ENCODE results near the gene PER1.

PER1 gene

DNA sequence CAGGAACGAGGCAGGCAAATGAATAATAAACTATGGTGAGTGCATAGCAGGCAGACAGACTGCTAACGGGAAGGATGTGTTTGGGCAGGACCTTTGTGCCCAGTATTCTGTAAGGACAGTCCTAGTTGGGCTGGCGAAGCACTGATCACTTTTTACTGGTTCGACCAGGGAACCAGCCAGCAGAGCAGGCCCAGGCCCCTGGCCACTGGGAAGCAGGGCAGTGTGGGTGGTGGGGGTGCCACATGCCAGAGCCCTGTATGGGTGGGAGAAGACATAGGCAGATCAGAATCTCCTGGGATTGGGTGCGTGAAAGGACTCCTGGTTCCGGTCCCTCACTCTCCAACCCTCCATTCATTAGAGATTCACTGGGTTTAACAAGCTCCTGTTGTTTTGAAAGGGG lies 14.5 kb upstream of the PER1 start:
- DNase-seq, result no peak

DNA sequence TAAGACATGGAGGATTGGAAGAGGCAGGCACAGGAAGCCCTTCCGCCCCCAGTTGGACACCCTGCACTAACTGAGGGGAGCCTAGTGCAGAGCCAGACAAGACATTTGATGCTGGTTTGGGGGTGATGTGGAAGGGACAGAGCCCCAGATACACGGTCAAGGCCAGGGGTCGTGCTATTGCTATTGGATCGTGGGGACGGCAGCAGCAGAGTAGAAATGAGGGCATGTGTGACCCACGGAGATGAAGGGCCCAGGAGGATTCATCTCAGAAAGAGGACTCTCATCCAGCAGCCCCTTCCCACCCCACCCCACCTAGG lies 12.6 kb upstream of the PER1 start:
- no peak for DNase-seq

DNA sequence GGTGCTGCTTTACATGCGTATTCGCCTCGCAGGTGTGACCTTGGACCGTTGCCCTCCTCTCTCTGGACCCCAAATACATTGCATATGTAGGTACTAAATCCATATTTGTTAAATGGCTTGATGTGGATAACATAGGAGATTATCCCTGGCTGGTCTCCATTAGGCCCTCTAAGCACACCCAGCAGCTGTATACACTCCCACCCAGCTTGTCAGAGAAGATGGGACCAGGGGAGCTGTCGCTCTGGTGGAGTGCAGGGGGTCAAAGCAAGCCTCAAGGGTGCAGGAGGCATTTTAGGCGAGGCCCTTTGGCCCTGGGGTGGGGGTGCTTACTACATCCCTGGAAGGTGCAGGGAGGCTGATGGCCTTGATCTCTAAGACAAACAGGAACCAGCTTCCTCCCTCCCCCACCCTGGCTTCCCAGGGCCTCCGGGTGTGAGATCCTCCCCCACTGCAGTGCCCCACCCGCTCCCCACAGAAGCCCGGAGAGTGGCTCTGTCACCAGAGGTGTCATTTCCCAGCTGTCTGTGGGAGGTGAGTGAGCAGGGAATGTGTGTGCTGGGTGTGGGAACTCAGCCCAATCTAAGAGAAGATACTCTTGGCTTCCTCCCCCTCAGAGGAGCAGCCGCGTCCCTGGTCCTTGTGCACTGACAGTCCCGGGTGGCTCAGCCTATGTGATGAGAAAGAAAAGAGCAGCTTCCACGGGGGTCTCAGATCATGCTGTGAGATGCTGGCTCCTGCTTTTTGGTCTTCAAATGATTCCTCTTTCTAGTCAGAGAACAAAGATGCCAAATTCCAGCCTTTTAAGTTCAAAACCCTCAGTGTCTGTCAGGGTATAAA lies 12.0 kb upstream of the PER1 start:
- peak; percentile 74 to 86 for DNase-seq

DNA sequence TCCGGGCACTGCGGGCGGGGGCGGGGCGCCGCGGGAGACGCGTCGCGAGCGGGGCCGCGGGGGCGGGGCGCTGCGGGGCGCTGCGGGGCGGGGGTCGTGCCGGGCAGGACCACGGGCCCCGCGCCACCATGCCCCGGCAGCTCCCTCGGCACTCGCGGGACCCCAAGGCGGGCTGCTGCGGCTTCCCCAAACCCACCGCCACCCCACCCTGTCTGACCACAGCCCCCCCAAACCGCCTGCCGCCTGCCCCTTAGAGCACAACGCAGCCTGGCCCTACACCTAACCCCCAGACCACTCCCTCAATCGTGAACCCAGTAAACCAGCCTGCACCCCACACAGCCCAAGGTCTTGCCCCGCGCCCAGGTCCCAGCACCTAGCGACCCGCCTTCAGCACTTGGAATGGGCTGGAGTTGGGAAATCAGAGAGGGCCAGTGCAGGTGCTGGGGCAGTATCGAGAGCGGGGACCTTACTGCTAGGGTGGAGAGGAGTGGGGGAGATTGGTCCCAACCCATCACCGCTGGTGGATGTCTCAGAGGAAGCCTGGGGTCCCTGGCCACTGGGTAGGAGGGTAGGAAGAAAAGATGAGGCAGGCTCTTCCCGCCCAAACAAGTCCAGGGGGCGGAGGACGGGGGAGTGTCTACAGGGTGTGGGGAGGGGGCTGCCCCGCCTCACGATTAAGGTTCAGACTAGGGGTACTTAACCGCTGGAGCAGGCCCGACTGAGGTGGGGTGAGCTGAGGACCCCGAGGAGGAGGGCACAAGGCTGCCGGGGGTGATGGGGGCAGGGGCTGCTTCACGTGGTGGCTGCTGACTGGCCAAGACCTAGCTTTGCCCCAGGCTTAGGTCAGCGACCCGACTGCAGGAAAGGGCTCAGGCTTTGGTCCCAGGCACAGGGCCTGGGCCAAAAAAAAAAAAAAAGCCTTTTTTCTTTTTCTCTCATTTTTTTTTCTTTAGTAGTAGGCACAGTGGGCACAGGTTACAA lies 11.1 kb upstream of the PER1 start:
- DNase-seq, result no peak

DNA sequence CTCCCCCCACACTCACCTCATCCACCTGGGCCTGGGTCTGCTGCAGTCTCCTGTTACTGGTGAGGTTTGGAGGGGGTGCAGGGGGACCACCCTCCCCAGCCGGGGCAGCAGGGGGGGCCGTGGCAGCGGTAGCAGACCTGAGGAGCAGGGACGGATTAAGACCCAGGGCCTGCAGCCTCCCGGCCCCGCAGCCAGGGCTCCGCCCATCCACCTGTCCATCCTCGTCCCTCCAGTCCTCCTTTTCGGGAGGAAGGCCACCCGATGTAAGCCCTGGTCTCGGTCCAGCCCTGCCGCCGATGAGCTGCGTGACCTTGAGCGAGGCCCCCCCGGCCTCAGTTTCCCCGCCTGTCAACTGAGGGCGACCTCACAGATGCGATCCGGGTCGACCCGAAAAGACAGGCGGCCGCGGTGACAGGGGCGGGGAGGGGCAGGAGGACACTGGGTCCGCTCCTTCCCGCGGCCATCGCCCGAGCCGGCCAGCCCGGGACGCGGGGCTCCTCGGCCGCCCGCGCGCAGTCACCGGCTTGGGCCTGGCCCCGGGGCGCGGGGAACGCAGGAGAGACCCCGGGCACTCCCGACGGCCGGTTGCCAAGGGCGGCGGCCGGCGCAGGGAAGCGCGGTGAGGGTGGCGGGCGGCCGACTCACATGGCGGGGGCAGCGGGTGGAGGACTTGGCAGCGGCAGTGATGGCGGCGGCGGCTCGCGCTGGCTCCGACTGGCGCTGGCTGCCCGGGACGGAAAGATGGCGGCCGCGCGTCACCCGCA lies 10.2 kb upstream of the PER1 start, which contains the start of gene VAMP2:
Gene VAMP2 (minus strand): TSS at position 716 of the 764 bp plus-strand sequence. CDS start 69 bp downstream, at position 647.
- DNase-seq, result peak; percentile 63 to 78

DNA sequence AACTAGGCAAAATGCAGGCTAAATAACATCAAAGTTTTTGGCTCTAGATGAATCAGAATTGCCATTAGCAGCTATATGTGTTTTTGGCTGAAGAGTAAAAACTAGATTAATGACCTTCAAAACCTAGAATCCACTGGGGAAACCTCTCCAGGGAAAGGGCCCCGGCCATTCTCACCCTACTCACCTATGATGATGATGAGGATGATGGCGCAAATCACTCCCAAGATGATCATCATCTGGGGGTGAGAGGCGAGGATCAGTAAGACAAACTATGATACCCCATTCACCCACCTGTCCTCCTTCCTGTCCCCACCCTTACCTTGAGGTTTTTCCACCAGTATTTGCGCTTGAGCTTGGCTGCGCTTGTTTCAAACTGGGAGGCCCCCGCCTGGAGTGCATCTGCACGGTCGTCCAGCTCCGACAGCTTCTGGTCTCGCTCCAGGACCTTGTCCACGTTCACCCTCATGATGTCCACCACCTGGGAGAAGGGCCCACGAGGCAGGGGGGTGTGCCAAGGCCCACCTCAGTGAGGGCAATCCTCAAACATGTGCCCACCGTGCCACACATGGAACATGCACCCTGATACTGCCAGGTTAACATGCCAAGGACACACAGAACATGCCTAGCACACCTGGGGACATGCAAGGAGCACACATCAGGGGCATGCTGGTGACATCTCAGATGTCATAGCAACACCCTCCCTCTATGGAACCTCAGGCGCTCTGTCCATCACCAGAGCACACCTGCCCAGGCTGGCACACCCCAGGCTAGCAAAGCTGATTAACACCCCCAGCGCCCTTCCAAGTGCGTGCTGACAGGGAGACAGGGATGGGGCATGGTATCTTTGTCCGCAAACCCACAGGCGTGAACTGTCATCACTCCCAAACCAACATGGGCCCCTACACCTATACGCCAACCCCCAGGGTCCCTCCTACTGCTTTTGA lies 9.4 kb upstream of the PER1 start:
- DNase-seq, result no peak

DNA sequence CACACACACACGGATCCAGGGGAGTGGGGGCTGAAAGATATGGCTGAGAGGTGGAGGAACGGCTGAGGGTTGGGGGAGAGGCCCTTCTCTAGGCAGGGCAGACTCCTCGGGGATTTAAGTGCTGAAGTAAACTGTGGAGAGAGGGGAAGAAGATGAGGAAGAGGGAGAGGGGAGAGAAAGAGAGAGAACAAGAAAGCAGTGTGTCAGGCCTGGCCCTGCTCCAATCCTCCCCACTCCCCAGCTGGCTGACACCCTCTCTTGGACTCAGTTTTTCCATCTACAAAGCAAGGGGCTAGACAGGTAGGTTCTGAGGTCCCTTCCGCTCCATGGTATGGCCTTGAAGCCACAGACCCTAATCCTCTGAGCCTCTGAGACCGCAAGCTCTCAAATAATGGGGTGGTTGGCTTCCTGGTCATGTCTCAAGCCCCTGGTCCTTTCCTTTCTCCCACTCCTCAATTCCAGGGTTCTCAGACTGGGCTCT lies 8.6 kb upstream of the PER1 start:
- DNase-seq, result no peak

DNA sequence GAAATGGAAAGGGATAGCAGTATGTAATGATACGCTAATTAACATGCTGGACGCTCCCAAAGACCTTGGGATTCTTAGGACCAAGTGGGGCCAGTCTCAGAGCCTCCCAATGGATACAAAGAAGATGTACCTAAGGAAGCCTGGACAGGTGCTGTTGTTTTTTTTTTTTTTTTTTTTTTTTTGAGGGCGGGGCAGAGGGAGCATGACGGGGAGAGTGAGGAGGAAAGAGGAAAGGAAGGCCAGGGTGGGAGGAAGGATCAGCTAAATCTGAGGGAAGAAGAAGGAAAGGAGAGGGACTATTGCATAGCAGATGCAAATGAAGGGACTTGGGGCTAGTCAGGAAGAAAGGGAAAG lies 8.0 kb upstream of the PER1 start:
- no peak for DNase-seq

DNA sequence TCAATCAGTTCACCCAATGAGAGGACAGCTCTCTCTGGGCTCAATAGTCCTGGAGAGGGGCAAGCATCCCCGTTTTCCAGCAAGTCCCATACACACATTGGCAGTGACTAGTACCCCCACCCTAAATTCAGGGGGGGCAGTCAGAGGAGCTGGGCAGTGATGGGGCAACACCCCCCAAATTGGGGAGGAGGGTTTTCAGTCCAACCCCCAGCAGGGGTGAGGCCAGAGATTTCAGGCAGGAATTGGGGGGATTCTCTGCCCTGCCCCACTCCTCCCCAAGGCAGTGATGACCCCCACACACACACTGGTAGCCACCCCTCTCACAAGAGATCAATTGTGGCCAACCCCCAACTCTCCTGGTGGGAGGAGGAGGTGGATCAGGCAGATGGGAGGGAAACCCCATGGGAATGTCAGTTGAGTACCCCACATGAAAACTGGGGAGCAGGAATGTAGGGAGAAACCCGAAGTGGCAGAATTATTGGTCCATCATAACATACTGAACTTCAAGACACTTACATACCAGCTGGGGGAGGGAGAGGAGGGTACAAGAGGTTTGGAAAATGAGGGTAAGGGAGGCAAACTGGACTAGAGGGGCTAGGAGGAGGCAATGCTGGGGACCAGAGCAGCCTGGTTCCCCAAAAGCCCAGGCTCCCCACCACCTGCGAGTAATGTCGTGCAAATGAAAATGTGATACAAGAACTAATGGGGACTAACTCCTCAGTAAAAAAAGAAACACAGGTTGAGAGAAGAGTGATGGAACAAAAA lies 7.4 kb upstream of the PER1 start:
- no peak for DNase-seq

DNA sequence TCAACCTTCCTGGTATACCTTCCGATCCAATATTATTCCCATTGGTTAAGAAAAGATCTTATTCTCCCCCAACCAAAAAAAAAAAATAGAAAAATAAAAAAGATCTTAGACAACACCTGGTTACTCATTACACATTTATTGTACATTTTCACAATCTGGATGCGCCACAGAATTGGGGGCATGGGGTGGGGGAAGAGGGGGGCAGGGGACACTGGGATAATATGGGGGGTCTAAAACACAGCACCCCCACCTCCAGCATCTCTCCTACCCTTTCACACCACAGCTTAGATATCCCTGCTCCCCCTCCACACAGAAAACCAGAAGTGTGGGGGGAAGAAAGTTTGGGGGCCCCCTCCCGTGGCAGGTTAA lies 6.8 kb upstream of the PER1 start:
- DNase-seq, result no peak

DNA sequence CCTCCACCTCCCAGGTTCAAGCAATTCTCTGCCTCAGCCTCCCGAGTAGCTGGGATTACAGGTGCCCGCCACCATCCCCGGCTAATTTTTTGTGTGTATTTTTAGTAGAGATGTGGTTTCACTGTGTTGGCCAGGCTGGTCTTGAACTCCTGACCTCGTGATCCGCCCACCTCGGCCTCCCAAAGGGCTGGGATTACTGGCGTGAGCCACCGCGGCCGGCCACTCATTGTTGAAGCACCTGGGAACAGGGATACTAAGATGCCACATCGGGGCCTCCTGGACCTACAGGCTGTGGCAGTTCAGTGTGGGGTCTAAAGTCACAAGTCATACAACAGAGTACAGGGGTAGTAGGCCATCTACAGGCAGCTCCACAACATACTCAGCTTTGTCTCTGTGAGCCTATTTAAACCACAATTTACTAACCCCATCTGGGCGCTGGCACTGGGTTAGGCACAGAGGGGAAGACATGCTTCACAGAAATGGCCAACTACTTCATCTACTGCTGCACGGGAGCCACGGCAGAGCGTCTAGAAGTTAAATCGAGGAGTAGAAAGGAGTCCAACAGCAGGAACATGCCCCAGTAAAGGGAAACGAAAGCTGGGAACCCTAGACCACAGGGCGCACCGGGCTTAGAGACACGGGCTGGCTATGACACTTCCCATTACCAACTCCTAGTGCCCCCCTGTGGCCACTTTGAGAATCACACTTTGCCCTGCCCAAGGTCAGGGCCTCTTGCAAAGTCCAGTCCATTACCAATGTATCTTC lies 6.2 kb upstream of the PER1 start:
- peak; percentile 93 to 97 for DNase-seq

DNA sequence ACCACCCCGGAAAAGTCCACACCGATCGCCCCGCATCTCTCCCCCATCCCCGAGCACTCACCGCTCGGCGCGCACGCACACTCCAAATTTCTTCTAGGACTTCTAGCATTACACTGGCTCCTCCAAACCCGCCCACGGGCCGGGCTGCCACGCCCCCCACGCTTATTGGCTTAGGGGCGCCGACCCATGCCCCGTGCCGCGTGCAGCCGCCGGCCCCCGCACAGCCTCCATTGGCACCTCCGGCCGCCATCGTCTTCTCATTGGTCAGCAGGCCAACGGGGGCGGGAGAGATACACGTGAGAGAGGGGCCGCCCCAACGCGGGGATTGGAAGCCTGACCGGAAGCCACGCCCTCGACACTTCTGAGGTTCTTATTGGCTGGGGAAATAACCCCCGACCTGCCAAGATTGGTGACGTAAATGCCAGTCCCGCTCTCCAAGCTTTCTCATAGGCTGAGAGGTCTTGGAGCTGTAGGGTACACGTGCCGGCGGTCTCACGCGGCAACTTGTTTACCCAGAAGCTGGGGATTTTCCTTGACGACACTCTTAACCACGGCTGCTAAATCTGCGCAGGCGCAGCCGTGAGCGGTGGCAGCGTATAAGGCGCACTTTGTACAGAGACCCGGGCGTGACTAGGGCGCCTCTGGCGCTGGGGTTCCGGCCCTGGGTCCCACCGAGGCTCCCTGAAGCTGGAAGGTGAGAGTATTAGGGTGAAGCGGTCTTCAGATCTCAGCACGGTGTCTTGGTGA lies 4.2 kb upstream of the PER1 start:
- DNase-seq, result peak; percentile 100

DNA sequence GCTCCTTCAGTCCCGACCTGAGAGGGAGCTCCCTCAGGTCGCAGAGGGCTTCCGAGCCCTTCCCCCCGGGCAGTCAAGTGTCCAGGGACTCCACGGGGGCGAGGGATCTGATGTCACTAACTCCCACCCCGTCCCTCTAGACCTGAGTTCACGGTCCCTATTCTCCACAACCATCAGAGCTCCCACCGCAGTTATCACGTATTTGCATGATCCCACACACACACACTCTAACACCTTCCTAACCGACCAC lies 3.7 kb upstream of the PER1 start:
- DNase-seq, result no peak

DNA sequence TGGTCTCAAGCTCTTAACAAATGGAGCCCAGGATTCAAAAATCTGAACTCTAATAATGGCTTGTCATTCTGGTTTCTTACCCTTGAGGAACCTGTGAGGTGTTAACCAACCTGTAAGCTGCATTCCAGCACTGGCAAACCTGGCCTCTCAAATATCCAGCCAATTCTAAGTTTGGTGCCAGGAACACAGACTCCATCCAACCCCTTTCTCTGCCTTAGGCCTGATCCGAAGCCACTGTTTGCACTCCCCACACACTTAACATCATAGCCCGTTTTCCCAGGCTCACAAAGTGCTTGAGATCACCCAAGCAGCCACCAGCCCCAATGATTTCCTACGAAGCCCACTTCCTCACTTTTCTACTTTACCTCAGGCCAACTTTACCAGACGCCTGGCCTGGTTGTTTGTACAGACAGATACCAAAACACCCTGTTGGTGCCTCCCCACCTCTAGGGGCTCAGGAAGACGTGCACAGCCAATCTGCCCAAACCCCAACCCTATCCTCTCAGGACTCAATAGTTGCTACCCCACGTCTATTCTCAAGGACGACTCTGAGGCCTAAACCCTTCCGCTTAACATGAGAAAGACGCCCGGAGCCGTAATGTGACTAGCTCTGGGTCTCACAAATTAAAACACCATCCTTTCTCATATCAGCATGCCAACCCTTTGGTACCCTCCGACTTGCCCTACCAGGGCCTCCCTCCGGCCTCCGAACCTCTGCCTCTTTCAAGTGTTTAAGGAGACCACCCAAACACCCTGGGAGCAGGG lies 3.2 kb upstream of the PER1 start:
- no peak for DNase-seq

DNA sequence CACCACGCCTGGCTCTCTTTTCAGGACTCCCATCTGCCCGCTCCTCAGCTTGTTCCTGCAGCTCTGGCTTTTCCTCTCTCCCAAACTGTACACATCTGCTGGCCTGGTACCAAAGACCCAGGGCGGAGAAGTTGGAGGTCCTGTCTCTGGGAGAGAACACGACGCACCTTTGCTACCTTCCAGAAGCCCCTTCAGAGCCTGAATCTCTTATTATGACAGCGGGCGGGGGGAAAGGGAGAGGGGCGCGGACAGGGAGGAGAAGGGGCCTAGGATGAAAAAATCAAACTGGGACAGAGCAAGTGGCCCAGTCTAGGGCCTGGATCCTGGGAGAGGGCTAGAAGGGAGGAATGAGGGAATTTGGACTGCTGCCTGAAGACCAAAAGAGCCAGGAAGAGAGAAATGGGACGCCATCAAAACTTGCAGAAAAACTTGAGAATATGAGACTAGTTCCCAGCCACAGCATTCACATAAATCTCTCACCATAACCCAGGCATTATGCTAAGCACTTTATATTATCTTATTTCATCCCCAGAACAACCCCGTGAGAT lies 2.5 kb upstream of the PER1 start:
- no peak for DNase-seq

DNA sequence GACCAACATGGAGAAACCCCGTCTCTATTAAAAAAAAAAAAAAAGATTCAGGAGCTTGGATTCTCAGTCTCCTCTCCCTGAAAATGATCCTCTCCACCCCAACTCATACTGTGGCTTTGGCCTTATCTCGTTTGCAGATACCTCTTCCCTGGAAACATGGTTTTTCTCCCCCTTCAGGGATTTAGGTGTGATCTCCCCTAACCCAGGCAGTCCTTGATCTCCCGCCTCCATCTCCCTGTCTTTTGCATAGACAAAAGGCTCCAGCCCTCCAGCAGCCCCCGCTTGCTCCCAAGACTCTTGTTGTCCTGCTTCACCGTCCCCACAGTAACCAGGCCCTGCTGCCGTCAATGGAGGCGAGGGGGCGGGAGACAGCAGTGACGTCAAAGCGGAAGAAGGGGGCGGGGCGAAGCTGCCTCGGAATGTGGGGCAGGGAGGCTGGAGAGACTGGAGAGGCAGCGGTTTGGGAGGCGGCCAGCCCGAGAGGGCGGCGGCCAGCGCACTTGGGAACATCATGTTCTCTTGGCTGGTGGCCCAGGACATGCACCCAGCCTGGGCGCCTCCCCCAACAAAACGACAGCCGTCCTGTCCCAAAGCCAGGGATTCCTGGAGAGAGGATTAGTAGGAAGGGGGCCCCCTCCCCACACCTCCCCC lies 1.9 kb upstream of the PER1 start:
- DNase-seq, result peak; percentile 95 to 98

DNA sequence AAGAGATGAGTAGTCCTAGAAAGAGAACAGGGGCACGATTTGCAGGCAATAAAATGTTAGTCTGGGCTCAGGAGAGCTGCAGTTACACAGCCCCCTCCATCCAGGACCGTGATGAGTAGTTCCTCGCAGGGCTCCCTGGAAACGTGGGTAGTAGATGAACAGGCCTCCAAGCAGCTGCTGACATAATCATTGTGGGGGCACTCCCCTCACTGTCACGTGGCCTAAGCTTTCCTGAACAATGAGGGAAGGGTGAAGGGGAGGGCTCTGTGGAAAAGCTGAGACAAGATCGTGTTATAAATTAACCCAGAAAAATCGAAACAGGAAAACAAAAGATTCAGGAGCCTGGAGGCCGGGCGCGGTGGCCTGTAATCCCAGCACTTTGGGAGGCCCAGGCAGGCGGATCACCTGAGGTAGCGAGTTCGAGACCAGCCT lies 1.3 kb upstream of the PER1 start:
- peak; percentile 88 to 94 for DNase-seq

DNA sequence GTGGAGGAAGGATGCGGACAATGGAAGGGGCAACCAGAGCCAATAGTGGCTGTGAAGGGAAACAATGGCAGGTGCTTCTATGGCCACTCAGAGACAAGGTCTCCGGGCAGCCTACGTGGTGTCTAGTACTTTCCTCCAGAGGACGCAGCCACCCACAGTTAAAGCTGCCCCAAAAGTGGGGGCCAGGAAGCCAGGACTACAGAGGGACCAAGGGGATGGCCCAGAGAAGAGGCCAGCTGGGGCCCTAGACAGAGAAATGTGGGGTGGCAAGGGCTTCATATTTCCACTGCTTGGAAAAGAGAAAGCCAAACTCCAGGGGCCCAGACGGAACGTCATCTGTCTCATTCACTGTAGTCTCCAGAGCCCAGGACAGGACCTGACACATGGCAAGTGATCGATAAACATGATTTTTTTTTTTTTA lies 837 bp upstream of the PER1 start:
- no peak for DNase-seq
